ENCODE measurements around the gene SPATS2L.
A peak's percentile ranks its signal among the peaks of the same experiment; 100 is the strongest.

SPATS2L gene

DNA sequence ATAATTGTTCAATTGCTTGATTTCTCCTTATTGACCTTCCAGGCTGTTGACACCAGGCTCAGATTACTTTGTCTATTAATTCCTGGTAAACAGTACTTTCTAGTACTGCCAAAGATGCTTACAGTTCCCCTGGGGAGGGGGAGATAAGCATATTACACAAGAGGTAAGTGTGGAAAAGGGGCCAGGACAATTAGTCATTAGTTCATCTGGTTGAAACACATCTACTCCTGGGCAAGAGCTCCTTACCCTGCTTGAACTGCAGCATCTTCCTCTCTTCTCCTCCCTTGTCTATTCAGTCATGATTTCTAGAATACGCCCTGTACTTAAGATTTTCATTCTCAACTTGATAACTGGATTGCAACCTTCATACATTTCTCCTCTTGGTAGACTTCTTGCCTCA, 10.4 kb upstream of the SPATS2L start:
- no peak for DNase-seq (ENCODE audit: low read depth in 2 of 2)

DNA sequence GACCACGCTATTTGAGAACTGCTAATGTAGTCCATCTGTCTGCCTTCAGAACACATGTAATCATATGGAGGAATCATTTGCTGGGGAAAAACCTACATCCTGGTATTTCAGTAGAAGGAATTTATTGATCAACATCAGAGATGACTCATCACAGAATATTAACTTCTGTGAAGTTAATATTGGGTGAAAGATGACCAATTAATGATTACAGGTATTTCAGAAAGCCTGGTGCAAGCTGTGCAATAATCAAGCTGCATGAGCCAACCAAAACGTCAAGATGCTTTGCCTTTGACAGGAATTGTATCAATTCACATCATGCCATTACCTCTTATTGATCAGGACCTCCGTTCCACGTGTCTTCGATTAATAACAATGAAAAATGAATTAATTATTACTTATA, 9.4 kb upstream of the SPATS2L start:
- no peak for DNase-seq (ENCODE audit: low read depth in 2 of 2)

DNA sequence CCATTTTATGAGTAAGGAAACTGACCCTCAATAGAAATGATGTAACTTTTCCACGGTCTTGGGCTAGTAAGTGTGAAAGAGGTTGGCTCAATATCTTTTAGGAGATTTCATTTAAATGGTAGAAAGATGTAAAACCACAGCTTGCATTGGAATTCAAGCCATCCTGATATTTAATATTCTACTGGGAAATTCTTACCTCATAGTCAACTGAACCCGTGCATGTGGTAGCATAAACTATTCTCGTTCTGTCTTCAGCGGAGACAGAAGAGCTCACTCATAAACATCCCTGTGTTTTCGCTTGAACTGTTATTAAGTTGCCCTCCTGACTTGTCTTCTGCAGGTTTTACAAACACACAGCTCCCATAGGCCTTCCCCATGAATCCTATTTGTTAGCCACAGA, 8.5 kb upstream of the SPATS2L start:
- DNase-seq (ENCODE audit: low read depth in 2 of 2): no peak

DNA sequence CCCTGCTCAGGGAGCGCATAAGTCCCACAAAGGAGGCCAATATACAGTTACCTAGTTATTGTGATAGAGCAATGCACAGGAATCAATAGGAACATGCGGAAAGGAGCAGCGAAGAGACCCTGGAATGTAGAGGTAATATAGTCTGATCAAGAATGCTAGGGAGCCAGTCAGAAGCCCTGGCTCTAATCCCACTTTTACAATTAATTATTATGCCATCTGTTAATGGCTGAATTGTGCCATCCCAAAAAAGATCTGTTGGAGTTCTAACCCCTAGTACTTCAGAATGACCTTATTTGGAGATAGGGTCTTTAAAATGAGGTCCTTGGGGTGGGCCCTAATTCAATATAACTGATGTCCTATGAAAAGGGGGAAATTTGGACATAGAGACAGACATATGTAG, 7.7 kb upstream of the SPATS2L start:
- no peak for DNase-seq (ENCODE audit: low read depth in 2 of 2)

DNA sequence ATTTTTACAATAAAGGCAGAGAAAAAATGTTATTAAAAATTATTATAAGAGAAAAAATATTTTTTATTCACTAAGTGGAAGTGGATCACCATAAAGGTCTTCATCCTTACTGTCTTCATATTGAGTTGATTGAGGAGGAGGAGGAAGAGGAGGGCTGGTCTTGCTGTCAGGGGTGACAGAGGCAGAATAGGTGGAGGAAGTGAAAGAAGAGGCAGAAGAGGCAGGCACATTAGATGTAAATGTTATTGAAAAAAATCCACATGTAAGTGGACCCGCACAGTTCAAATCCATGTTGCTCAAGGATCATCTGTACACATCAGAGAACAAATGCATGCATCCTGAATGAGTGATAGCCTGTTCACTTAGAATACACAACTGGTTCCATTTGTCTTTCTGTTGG, 6.4 kb upstream of the SPATS2L start:
- no peak for DNase-seq (ENCODE audit: low read depth in 2 of 2)

DNA sequence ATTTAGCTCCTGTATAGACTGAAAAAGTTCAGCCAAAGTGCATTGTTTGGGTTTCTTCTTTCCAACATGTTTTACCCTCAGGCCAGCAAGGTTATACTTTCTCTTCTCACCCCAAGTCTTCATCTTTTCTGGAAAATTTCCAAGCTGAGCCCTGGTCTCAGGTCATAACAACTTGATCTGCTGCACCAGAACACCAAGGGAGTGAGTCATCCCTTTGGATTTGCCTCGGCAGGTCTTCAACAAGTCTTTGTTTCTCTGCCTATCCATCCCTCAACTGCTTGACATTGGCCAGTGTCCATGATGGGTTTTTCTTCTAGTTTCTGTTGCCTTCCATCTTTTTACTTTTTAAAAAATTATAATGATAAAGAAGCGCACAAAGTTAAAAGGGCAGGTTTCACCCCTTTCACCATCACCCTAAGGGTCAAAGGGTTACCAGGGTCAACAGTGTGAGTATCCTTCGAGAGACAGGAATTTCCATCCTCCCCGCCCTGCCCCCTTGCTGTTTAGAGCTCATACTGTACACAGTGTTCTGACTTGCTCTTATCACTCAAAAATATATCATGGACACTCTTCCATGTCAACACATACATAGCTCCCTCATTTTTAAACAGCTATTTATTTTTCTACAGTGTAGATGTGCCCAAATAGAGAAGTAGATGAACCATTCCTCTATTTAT, 5.7 kb upstream of the SPATS2L start:
- DNase-seq (ENCODE audit: low read depth in 2 of 2): no peak

DNA sequence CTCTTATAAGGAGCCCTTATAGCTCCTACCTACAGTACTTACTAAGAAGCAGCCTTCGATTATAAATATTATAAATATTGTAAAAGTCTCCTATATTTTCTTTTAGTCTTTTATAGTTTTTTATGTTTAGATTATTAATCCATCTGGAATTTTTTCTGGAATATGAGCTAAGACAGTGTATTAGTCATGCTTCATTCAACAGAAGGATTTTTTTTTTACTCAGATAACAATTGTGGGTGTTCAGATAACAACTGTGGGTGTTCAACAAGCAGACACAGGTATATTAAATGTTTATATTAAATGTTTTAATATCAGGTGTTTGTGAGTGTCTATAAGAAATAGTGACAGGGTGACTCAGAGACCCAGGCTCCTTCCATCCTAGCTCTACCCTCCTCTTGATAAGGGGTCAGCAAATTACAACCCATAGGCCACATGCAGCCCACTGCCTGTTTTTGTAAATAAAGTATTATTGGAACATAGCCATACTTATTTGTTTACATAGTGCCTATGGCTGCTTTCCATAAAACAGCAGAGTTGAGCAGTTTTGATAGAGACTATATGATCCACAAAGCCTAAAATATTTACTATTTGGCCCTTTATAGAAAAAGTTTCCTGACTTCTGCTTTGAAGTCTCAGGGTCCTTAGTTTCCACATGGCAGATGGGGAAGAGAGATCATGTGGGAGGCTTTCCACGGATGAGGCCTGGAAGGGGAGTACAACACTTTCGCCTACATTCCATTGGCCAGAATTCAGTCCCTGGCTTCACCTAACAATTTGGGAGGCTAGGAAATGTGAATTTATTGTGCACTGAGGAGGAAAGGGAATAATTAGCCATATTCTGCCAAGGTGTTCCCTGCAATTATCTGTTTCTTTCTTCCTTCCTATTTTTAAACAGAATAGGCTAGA, 4.3 kb upstream of the SPATS2L start:
- DNase-seq (ENCODE audit: low read depth in 2 of 2): no peak

DNA sequence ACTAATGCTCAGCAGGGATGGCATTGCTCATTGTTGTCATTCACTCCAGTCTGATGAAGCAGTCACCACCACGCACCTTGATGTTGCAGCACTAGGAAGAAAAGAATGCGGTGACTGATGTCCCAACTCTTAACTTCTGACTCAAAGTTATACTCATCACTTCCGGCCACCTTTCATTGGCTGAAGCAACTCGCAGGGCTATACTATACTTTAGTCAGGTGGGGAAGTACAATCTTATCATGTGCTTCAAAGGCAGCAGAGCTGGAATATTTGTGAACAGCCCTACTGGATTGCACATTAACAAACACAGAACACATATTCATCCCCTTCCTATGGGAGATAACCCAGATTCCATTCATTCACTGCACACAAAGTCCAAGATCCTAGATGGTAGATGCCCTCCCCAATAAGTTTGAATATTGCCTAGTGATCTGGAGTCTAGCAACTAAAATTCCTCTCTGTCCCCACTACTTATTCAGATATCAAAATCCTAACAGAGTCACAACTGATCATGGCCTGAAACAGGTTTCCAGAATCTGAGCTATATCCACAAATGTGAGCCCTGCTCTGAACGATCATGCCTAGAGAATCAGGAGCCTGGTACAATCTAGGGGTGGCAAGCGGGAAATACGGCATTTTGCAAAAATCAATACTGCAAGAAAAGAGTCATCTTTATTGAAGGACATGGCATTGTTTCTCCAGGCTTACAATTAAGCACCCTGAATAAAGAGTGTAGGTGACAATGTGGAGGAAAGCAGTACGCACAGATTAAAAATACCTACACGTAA, 3.4 kb upstream of the SPATS2L start:
- no peak for DNase-seq (ENCODE audit: low read depth in 2 of 2)

DNA sequence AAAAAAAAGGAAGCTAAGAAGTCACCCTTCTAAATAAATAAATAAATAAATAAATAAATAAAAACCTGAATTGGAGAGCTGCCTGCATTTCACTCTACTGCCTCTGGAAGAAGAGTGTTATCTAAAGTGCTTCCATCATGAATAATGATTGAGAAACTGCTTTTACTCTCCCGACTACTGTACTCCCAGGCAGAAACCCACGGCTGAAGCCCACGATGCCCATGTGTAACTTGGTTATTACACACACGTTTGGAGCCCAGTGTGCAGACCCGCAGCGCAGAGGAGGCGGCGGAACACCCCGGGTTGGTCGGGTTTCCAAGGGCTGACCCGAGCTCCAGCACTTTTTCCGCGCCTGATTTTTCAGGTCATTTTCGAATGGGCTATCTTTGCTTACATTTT, 697 bp upstream of the SPATS2L start:
- no peak for DNase-seq (ENCODE audit: low read depth in 2 of 2)

DNA sequence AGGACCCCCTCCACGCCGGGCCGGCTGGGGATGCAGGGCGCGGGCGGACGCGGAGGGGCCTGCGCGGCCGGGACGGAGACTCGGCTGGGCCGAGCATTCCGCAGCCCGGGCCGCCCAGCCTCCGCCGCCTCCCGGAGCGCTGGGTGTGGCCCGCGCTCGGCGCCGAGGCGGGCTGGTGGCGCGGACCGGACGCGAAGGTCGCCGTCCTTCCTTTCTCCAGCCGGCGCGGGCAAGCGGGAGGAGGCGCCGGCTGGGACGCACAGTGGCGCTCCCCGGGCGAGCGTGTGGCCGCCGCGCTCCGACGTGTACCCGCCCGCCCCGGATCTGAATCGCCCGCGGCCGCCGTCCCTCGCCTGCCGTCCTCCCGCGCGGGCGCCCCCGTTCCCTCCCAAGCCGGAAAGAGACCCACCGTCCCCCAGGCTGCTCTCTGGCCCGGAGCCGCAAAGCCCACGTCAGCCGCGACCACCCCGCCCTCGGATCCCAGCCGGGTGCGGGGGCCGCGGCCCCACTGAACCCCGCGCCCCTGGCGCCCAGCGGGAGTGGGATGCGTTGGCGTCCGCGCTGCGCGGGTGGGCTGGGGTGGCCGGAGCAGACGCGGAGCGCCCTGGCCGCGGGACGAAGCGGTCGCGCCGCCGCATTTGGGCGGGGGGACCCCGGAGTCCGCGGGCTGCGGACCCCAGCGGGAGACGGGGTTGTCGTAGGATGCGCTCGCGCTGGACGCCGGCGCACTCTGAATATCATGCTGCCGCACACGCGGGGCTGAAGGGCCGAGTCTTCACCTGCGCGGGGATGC, 634 bp downstream of the SPATS2L start:
- peak in 1 of 2 donors; percentile 1 for DNase-seq (ENCODE audit: low read depth in 2 of 2)

DNA sequence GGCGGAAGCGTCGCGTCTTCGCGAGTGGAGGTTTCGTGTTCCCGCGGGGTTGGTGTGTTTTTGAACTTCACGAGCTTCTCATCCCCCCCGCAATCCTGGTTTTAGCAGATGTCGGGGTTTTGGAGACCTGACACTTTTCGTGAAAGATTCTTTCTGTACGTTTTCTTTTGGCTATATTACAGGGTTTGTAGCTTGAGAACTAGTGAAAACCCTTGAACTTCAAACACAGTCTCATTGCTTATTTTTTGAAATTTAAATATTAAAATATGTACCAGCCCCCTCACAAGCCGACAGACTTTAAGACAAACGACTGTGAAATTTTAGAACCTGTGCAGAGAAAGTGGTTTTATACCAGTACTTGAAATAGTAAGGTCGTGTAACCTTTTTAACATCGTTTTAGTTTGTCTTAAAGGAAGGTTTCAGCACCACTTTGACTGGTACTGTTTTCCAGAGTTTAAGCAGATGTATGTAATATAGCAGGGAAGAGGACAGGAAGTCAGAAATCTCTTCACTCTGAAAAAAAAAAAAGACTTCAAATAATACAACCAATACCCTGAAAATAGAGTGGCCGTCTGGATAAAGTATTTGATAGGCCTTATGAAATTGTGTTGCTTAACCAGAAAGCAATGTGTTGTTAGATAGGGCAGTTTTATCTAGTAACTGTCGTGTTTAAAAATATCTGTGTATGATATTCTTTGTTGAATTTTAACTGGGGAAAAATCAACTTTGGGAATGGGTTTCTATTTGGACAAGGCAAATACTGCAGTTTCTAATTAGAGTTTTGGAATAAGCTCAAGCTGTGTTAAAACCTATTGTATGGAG, 1.4 kb downstream of the SPATS2L start:
- DNase-seq (ENCODE audit: low read depth in 2 of 2): no peak

DNA sequence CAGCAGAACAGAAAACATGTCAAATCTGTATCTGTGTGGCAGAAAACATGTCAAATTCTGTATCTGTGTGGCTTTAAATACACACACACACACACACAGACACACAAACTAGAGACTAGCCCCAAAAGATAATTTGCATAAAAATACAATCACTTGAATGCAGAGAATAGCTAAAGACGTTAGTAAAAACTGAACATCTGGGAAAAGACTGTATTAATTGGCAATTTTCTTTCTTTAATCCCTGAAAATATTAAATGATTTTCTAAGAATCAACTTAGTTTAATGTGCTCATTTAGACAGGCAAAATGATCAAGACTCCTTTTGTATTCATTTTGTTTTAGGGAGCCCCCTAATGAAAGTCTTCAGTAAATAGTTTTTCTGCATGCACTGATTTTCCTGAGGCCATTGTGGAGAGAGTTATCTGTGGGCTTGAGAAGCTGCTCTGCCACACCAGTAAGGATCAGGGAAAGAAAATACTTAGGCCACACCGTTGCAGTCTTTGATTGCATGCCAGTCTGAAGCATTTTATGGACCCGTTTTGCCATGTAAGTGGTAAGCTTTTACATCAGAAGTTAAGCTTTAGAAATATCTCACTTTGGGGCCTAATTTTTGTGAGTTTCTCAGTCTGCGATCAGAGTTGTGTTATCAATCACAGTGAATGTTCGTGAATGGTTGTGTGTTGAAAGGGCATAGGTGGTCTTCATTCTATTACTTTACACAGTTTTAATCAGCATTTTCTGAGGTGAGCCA, 2.2 kb downstream of the SPATS2L start:
- no peak for DNase-seq (ENCODE audit: low read depth in 2 of 2)

DNA sequence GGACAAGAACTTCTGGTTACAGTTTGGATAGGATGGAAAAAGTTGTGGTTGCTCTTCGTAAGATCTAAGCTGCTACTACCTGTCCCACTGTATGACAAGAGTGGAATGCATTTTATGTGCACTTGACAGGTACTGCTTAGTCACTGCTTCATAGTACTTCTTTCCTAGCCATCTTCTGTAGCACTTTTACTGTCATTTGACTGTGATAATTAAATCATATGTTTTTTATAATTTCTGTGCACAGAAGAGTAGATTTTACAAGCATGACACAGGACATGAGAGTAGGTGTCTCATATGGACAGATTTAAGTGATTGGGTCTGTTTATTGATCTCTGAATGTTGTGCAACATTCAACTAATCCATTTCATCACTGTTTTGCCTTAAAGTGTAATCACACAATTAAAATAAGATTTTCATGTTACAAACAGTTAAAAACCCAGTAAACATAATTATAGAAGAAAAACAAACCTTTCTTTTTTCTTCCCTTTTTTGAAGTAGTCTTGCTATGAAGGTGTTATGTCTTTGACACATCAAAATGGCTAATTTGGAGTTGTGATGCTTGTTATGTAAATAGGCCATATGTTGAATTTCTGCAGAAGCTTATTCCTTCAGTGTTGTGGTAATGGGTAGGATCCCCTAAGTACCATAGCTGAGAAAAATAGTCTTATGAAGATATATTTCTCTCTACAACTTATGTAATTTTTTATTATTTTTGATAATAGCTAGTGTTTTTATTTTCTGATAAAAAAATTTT, 3.0 kb downstream of the SPATS2L start:
- no peak for DNase-seq (ENCODE audit: low read depth in 2 of 2)

DNA sequence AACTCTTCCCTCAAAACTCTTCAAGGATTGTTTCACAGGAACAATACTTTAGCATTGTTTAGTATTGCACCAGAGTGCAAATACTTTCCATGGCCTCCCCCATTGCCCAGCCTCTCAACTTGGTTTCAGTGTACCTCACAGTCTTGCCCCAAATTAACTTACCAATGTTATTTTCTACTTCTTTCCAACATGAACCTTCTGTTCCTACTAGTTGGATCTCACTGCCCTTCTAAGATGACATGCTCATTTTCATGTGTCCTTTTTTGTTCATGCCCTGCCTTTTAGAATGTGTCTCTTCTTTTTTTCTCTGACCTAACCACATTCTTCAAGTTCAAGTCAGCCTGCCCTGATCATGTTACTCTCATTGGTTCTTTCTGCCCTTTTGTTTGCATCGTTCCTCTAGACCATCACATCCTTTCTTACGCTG, 4.1 kb downstream of the SPATS2L start:
- no peak for DNase-seq (ENCODE audit: low read depth in 2 of 2)

DNA sequence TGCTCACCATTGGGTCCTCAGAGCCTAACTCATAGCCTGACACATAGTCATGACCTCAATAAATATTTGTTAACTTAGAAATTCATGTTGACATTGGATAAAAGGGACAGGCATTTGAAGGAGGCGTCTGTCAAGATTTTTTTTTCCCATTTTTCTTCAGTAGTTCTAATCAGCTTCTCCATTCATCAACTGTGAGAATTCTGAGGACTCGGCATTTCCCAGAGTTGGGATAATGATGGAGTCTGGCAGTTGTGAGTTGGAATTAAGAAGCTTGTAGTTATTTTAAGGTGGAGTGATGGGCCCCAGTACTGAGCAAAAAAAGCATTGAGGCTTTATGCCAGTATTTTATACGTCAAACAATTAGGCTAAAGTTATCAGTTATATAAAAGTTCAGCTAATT, 4.6 kb downstream of the SPATS2L start:
- DNase-seq (ENCODE audit: low read depth in 2 of 2): no peak

DNA sequence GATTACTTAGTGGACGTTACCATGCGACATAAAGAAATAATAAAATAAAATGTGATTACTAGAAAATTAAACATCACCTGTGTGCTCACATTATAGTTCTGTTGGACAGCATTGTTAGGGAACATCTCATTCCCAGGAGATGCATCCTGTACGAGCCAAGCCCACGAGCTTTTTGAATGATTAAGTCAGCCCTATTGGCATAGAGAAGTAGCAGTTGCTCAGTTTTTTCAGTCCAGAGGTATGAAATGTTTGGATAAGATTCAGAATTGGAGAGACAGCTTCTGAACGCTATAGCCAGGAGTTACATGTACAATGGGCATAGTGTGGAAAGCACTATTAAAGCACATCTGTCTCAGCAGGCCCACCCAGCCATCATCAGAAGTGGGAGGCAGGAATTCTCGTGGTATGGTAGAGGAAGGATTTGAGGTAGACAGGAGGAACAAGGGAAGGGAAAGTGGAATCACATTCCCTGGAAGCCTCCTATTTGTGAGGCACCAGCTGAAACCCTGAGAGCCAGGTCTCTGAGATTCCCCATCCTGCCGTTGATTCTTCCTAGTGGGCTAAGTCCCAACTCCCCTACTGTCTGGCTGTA, 8.6 kb downstream of the SPATS2L start:
- no peak for DNase-seq (ENCODE audit: low read depth in 2 of 2)

DNA sequence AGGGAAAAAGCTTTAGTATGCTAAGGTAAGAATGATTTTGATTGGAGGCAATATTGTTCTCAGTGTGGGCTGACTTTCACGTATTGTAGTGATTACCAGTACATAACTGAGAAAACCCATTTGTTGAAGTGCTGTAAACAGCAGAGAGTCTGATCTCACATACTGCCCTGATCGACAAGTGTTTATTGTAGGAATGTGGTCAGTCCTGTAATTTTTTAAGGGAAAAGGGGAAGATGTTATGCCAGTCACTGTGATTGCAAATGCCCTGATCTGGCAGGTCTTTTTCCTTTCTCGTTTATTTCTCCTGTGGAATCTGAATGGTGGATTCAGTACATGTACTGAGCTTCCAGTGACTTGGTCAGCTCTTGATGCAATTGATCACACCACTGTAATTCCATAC, 11.5 kb downstream of the SPATS2L start:
- no peak for DNase-seq (ENCODE audit: low read depth in 2 of 2)

DNA sequence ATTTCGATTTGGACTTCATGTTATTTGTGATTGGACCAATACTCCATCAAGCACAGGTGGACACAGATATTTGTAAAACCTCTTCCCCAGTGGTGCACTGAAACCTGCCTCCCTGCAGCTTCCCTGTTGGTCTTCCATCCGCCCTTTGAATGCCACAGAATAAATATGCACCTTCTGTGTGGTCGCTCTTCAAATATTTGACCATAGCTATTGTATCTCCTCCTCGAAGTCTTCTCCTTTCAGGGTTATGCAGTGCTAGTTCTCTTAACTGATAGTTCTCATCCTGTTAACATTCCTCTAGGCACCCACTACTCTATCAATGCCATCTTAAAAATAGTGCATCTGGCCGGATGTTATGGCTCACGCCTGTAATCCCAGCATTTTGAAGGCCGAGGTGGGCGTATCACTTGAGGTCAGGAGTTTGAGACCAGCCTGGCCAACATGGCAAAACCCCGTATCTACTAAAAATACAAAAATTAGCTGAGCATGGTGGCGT, 12.5 kb downstream of the SPATS2L start:
- no peak for DNase-seq (ENCODE audit: low read depth in 2 of 2)
